Activated CD8-positive, alpha-beta memory T cell treated with anti-CD3 and anti-CD28 coated beads, Interleukin-2, amount 50 U/mL, for 1 hour (primary cell): Measurements from ENCODE around the gene NUTM2D.
"Not testable (repeated sequence)": the region's sequence is repeated elsewhere in the genome, so short reads cannot be mapped to it uniquely, and the experiment has no call there.

Experiments
- DNase-seq: peaks from one replicate; pipeline ENCODE4 v3.0.0-alpha.2; 2020; ENCODE audit errors: extremely low read depth

Gene NUTM2D

DNA sequence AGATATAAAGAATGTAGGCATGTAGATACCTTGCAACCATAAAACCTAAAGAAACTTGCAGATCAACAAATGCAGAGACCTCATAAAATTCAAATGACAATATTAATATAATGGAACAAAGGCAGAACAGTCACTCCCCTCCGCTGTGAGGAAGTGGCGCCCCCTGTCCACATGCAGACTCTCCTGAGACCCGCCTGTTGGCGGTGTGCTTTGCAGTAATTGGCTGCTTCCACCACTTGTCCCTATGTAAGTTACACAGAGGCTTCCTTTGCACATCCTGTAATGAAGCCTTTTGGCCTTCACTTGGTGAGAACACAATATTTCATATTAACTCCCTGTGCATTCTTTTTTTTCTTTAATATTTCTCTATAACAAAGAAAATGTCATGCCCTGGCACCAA, 21.6 kb downstream of the NUTM2D start:
- not testable (repeated sequence) for DNase-seq

DNA sequence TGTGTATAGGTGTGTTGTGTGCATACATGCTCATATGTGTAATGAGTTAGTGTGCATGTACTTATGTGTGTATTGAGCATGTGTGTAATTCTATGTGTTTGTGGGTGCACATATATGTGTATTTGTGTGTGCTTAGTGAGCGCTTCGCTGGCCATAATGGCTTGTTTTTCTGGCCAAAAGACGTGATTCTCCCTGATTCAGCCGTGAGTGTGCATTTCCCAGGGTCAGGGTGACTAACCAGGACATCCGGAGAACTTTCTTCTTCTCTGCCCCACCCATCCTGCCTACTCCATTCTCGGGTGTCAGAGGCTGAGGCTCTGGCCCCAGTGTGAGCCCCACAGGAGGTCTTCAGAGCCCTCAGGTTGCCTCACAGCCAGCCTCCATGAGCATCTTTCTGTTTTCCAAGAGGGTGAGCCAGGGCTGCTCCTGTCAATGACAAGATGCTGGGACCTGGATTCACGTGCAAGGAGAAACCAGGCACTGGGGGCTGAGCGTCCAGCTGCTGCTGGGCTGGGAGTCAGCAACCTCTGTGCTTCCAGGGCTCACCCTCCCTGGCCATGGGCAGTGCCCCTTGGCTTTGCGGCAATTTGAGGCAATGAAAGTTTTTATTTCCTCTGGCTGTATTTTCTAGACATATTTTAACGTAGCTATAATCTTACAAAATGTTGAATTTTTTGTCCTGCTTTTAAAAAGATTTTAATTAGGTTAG, 25.8 kb downstream of the NUTM2D start:
- DNase-seq = not testable (repeated sequence)

DNA sequence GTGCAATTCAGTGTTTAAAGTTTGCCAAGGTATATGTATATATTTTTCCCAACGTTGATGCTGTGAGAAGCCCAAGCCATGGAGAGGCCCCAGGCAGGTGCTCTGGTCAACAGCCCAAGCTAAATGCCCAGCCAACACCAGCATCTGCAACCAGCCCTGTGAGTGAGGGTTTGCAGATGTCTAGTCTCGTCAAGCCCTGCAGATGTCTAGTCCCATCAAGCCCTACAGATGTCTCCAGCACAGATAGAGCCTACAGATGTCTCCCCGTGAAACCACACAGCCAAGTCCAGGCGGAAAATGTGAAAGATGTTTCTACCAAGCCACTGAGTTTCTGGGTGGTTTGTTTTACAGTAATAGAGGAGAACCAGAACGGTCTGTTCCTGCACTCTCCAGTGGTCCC, 26.7 kb downstream of the NUTM2D start:
- not testable (repeated sequence) for DNase-seq

DNA sequence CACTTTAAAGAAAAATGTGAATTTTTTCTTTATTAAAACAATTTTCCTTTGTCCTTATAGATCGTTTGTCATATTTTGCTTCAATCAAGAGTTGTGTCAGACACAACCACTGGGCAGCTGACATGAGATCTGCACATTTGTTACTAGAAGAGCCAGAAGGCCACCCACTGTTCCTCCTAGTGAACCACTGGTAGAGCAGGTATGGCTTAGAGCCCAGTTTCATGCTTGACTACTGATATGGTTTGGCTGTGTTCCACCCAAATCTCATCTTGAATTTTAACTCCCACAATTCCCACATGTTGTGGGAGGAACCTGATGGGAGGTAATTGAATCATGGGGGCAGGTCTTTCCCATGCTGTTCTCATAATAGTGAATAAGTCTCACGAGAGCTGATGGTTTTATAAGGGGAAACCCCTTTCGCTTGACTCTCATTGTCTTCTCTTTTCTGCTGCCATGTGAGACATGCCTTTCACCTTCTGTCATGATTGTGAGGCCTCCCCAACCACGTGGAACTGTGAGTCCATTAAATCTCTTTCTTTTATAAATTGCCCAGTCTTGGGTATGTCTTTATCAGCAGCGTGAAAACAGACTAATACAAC, 28.3 kb downstream of the NUTM2D start:
- DNase-seq = not testable (repeated sequence)

DNA sequence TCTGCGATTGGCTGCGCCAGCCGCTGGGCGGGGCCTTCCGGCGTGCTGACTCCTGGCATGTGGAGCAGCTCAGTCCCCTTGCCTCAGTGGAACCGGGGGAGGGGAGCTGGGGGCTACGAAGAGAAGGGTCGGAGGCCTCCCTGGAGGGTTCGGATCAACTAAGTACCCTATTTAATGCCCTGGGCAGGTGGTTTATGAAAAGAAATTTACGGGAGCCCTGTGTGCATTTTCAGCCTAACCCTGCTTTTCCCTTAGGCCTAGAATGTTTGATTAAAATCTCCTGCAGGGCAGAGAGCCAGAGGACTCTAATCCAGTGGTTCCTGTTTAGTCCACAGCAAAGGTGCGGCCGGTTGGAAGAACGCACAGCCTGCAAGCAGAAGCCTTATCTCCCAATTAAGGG, 33.8 kb downstream of the NUTM2D start:
- DNase-seq = not testable (repeated sequence)

- DNase-seq = not testable (repeated sequence)
These were observed 38.7 kb downstream of the NUTM2D start for GRCh38 chr10:87396206-87396605.

DNA sequence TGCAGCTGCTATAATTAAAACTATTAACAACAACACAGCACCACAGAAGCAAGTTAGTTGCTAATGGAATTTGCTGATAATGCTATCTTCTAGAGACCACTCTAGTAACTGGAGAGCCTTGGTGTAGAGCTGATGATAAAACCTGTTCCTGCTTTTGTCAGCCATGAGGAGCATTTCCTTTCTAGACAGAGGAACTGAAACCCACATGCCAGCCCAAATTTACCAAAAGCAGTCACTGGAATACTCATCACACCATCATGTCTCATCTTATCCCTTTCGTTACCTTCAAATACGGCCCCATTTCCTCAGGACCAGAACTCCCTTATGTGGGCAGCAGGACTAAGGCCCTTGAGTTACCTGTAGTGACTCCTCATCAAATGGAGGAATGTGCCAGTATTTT, 40.9 kb downstream of the NUTM2D start:
- not testable (repeated sequence) for DNase-seq

GRCh38 chr10:87407516-87408467, 50.2 kb downstream of the NUTM2D start:
- DNase-seq = not testable (repeated sequence)

- DNase-seq = not testable (repeated sequence)
These were observed 56.4 kb downstream of the NUTM2D start for GRCh38 chr10:87413921-87414320.
